Central memory CD4-positive, alpha-beta T cell (primary cell): Measurements from ENCODE around the gene TELO2.
"Not testable (repeated sequence)": the region's sequence is repeated elsewhere in the genome, so short reads cannot be mapped to it uniquely, and the experiment has no call there.

Experiments used
- DNase-seq: peaks from one replicate; pipeline ENCODE4 v3.0.0; 2022

The TELO2 gene

GRCh38 chr16:1478937-1479336, 14.2 kb upstream of the TELO2 start:
- not testable (repeated sequence) for DNase-seq

GRCh38 chr16:1481906-1482835, 11.0 kb upstream of the TELO2 start:
- DNase-seq, result no peak

DNA sequence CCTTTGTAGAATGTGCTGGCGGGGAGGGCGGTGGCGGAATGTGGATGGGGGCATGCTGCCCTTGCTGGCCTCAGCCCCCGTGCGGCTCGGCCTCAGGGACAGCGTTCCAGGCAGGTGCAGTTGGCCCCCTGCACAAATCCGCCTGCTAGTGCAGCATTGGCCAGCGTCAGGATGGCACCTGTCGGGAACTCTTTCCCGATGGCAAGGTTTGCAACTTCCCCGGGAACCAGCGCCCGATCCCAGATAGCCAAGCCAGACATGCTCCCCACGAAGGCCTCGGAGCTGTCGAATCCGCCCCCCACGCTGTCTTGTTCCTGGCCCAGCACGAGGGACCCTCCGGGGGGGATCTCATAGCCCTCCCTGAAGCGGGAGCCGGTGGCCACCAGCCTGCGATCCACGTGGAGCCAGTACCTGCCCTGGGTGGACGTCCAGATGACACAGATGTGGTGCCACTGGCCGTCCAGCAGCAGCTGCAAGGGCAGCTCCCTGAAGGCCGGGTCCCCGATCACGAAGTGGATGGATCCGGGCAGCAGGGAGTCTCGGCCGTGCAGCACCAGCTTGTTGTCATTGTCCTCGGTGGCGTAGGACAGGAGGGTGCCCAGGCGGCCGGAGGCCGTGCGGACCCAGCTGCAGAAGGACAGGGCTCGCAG, 7.2 kb upstream of the TELO2 start:
- DNase-seq, result no peak

GRCh38 chr16:1486551-1487390, 6.4 kb upstream of the TELO2 start:
- DNase-seq, result no peak

- no peak for DNase-seq
Measured at GRCh38 chr16:1487395-1488053, 5.6 kb upstream of the TELO2 start.

DNA sequence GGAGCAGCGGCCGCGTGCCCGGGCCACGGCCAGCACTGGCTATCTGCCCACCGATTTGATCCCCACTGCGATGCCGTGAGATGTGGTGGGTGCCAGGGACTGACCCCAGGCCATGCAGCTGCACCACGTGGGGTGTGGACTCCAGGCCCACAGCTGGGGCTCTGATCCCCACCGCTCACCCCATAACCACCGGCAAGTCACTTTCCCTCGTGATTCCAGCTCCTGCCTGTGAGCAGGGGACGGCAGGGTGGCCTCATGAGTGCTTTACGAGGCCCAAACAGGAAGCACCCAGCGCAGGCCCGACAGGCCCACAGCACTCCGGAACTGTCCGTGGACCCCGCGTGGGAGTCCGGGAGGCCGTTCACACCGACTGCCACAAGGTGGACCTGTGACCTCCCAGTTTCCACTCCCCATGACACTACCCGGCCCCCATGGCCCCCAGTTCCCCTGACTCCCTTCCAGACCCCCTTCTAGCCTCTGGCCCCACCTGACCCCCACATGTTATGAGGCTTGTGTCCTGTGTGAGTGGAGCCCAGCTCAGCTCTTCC, 5.0 kb upstream of the TELO2 start:
- DNase-seq, result no peak

DNA sequence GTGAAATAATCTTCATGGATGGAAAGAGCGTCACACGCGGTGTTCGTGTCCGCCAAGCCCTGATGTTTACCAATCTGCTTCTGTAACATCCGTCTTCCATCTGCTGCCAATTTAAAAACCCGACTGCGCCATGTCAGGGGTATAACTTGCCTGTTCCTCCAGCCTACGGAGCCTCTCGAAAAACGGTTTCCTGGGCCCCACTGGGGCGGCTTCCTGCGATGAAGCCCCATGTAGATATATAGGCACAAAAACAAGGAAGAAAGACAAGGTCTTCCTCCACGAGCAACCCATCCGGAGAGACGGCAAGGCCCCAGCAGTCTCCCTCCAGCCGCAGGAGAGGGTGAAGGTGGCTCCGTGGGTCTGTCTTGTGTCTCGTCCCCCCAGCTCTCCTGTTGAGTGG, 4.5 kb upstream of the TELO2 start, which contains the start of gene PTX4:
TSS of gene PTX4 (minus strand) at position 326 of the 400 bp plus-strand sequence. CDS start at position 291, 35 bp downstream.
- DNase-seq, result no peak

GRCh38 chr16:1489077-1489476, 4.1 kb upstream of the TELO2 start:
- no peak for DNase-seq

GRCh38 chr16:1491327-1491726, 1.8 kb upstream of the TELO2 start:
- no peak for DNase-seq

- DNase-seq, result no peak
Measured at GRCh38 chr16:1492082-1492922, 858 bp upstream of the TELO2 start.

GRCh38 chr16:1493746-1494094, 560 bp downstream of the TELO2 start:
- no peak for DNase-seq

DNA sequence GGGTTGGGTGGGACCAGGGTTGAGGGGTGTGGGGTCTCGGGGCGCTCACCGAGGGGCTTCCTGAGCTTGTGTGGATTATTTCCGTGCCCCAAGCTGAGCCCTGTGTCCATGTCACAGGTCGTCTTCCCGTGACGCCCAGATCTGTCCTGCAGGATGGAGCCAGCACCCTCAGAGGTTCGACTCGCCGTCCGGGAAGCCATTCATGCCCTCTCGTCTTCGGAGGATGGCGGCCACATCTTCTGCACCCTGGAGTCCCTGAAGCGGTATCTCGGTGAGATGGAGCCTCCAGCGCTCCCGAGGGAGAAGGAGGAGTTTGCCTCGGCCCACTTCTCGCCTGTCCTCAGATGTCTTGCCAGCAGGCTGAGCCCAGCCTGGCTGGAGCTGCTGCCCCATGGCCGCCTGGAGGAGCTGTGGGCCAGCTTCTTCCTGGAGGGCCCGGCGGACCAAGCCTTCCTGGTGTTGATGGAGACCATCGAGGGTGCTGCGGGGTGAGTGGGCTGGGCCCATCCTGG, 1.0 kb downstream of the TELO2 start:
- DNase-seq, result no peak

DNA sequence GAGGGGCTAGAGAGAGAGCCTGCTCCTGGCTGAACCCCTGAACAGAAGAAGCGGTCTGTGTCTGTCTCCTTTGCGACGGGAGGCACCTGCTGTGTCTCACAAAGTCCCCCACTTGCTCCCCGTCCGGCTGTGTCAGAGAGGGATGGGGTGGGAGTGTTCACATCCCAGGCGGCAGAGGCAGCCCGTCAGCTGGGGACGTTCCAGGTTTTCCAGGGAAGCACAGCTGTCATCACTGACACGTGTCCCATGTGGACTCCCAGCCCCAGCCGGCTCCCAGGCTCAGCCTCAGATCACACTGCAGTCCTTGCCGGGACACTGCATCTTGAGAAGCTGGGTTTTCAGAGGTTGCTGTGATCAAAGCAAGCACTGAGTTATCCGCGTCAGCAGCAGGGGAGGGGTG, 1.6 kb downstream of the TELO2 start:
- no peak for DNase-seq

DNA sequence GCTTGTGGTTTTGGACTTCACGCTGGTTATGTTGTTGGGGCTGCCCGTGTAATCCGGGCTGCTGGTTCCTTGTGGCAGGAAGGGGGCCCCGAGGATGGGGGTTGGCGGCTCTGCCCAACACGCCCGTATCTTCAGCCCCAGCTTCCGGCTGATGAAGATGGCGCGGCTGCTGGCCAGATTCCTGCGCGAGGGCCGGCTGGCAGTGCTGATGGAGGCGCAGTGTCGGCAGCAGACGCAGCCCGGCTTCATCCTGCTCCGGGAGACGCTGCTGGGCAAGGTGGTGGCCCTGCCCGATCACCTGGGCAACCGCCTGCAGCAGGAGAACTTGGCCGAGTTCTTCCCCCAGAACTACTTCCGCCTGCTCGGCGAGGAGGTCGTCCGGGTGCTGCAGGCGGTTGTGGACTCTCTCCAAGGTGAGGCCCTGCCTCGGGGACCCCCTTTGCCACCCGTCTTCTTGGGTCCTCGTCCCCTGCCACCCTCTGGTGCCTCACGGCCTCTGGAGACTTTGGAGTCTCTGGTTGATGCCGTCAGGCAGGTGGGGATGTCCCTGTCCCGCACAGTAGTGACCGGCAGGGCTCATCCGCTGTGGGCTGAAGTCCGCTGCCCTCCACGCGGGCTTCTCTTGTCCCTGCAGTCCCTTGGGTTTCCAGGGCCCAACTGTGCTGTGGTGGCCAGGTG, 2.2 kb downstream of the TELO2 start:
- DNase-seq, result no peak

- DNase-seq, result no peak
Measured at GRCh38 chr16:1495889-1496262, 2.7 kb downstream of the TELO2 start.

- DNase-seq, result no peak
Measured at GRCh38 chr16:1496464-1496863, 3.3 kb downstream of the TELO2 start.

DNA sequence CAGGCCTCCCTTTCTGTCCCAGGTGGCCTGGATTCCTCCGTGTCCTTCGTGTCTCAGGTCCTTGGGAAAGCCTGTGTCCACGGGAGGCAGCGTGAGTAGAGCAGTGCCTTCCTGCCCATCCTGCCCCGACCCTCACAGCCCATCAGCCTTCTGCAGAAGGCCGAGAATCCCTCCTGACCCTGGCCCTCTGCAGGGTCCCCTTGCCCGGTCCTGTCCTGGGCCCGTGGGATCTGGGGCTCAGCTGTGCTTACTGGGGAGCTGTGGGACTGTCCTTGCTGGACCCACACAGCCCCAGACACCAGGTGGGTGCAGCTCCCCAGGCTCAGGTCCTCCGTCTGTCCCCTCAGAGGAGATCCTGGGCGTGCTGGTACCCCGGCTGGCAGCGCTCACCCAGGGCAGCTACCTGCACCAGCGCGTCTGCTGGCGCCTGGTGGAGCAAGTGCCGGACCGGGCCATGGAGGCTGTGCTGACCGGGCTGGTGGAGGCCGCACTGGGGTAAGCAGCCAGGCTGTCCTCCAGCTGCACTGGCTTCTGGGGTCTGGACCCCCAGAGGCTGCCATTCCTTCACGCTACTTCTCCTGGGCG, 3.9 kb downstream of the TELO2 start:
- DNase-seq, result no peak

- no peak for DNase-seq
Measured at GRCh38 chr16:1498899-1499676, 5.9 kb downstream of the TELO2 start.

- DNase-seq, result no peak
Measured at GRCh38 chr16:1499756-1500464, 6.8 kb downstream of the TELO2 start.
